Activated gamma-delta T cell treated with anti-CD3 and anti-CD28 coated beads, Interleukin-2, amount 50 U/mL, for 16 hours (primary cell): ENCODE results near the gene CCDC102B.
"Not testable (repeated sequence)": the region's sequence is repeated elsewhere in the genome, so short reads cannot be mapped to it uniquely, and the experiment has no call there.

Source experiments
- DNase-seq: peaks from one replicate; pipeline ENCODE4 v3.0.0-alpha.2; 2020; ENCODE audit warnings: low read depth

The CCDC102B gene

GRCh38 chr18:68797871-68798270 is at the start of gene CCDC102B:
TSS of gene CCDC102B (plus strand) at chr18:68798080. CDS start at chr18:68836764, 38,684 bp downstream.
- DNase-seq: no peak

GRCh38 chr18:68757126-68757525 is 40.8 kb upstream of the CCDC102B start:
- DNase-seq: no peak

- DNase-seq: no peak
These were observed 38.6 kb upstream of the CCDC102B start for GRCh38 chr18:68759308-68759707.

GRCh38 chr18:68763083-68763482 is 34.8 kb upstream of the CCDC102B start:
- DNase-seq: no peak

GRCh38 chr18:68764016-68764415 is 33.9 kb upstream of the CCDC102B start:
- no peak for DNase-seq

- no peak for DNase-seq
These were observed 31.4 kb upstream of the CCDC102B start for GRCh38 chr18:68766433-68766832.

GRCh38 chr18:68769461-68769860 is 28.4 kb upstream of the CCDC102B start:
- DNase-seq: no peak

- DNase-seq: no peak
These were observed 25.6 kb upstream of the CCDC102B start for GRCh38 chr18:68772268-68772667.

GRCh38 chr18:68778280-68778886 is 19.5 kb upstream of the CCDC102B start:
- no peak for DNase-seq

- DNase-seq: no peak
These were observed 18.7 kb upstream of the CCDC102B start for GRCh38 chr18:68779169-68779568.

- DNase-seq: no peak
These were observed 16.9 kb upstream of the CCDC102B start for GRCh38 chr18:68780802-68781635.

- DNase-seq: no peak
These were observed 14.4 kb upstream of the CCDC102B start for GRCh38 chr18:68783506-68783905.

GRCh38 chr18:68784071-68784470 is 13.8 kb upstream of the CCDC102B start:
- DNase-seq: no peak

GRCh38 chr18:68790290-68790689 is 7.6 kb upstream of the CCDC102B start:
- not testable (repeated sequence) for DNase-seq

GRCh38 chr18:68791801-68792200 is 6.1 kb upstream of the CCDC102B start:
- no peak for DNase-seq

GRCh38 chr18:68793951-68794350 is 3.9 kb upstream of the CCDC102B start:
- DNase-seq: no peak

GRCh38 chr18:68796936-68797690 is 767 bp upstream of the CCDC102B start:
- no peak for DNase-seq

GRCh38 chr18:68800075-68800474 is 2.2 kb downstream of the CCDC102B start:
- DNase-seq: no peak

- DNase-seq: no peak
These were observed 5.5 kb downstream of the CCDC102B start for GRCh38 chr18:68803356-68803755.

- DNase-seq: no peak
These were observed 19.7 kb downstream of the CCDC102B start for GRCh38 chr18:68817584-68817983.

- no peak for DNase-seq
These were observed 20.7 kb downstream of the CCDC102B start for GRCh38 chr18:68818584-68818983.

- DNase-seq: no peak
These were observed 25.0 kb downstream of the CCDC102B start for GRCh38 chr18:68822926-68823325.

GRCh38 chr18:68826121-68826520 is 28.2 kb downstream of the CCDC102B start:
- DNase-seq: no peak
